GM19468 (cell line): ENCODE measurements around the gene MUC22.
"Not testable (repeated sequence)": the region's sequence is repeated elsewhere in the genome, so short reads cannot be mapped to it uniquely, and the experiment has no call there.

Source experiments
- ATAC-seq: cut with Tn5 transposase; IDR thresholded peaks from one replicate; pipeline ENCODE4 v1.9.1; 2021; ENCODE audit warnings: mild to moderate bottlenecking, moderate library complexity, moderate number of reproducible peaks; ENCODE audit not compliant: unreplicated experiment; ENCODE audit errors: extremely low read depth

Gene MUC22

GRCh38 chr6:30991891-30992290 lies 18.4 kb upstream of the MUC22 start:
- ATAC-seq: no peak

GRCh38 chr6:30997301-30997700 lies 13.0 kb upstream of the MUC22 start:
- ATAC-seq: no peak

- no peak for ATAC-seq
Observed at GRCh38 chr6:30998785-30999184, 11.5 kb upstream of the MUC22 start.

DNA sequence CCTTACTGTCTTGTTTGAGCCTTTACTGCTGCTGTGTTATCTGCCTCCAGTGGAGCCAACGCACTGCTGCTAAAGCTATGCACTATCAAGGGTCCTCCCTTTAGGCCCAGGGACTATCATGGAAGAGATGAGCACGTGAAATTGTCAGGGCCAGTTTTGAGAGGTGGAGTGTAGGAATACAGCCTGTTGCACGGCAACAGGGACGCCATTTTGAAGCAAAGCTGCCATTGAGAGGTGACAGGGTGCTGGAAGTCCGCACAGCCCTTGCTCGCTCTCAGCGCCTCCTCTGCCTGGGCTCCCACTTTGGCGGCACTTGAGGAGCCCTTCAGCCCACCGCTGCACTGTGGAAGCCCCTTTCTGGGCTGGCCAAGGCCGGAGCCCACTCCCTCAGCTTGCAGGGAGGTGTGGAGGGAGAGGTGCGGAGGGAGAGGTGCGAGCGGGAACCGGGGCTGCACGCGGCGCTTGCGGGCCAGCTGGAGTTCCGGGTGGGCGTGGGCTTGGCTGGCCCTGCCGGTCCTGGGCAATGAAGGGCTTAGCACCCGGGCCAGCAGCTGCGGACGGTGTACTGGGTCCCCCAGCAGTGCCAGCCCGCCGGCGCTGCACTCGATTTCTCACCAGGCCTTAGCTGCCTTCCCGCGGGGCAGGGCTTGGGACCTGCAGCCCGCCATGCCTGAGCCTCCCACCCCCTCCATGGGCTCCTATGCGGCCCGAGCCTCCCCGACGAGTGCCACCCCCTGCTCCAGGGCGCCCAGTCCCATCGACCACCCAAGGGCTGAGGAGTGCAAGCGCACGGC lies 10.0 kb upstream of the MUC22 start:
- not testable (repeated sequence) for ATAC-seq

GRCh38 chr6:31001281-31001888 lies 8.9 kb upstream of the MUC22 start:
- no peak for ATAC-seq

DNA sequence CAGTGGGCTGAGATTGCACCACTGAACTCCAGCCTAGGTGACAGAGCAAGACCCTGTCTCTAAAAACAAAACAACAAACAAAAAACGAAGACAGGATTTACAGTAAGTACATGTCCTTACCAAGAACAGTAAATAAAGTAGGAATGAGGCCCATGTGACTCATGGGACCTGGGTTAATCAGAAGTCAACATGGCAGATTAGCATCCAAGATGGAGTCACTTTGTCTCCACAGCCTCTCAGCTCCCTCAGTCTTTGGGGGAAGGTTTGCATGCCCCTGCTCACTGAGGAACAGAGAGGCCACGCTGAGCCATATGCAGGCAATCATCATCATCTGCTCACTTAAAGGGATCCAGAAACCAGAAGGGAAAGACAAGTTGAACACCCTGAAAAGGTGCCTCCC lies 7.8 kb upstream of the MUC22 start:
- no peak for ATAC-seq

- no peak for ATAC-seq
Observed at GRCh38 chr6:31004794-31005193, 5.5 kb upstream of the MUC22 start.

DNA sequence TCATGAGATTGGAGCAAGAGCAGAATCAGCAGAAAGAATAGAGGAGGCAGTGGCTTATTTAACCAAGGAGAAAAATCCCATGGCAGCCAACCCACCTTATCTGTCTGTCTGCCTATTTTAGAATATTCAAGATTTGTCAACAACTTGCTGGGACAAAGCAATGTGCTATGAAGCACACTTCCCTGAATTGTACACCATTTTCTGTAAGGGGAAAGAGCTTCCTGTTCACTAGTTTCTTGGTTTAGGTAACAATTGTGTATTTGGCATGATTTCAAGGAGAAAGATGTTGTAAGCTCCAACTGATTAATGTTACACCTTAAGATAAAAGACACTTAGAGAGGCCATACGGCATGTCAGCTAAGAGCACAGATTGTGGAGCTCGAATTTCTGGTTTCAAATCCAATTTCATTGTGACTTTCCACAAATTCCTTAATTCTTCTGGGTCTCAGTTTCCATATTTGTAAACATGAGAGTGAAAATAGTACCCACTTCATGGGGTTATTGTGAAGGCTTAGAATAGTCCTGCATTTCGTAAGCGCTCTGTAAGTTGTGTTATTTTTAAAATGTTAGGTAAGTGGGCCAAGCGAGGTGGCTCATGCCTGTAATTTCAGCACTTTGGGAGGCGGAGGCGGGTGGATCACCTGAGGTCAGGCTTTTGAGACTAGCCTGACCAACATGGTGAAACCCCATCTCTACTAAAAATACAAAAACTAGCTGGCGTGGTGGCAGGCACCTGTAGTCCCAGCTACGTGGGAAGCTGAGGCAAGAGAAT lies 4.8 kb upstream of the MUC22 start:
- no peak for ATAC-seq

DNA sequence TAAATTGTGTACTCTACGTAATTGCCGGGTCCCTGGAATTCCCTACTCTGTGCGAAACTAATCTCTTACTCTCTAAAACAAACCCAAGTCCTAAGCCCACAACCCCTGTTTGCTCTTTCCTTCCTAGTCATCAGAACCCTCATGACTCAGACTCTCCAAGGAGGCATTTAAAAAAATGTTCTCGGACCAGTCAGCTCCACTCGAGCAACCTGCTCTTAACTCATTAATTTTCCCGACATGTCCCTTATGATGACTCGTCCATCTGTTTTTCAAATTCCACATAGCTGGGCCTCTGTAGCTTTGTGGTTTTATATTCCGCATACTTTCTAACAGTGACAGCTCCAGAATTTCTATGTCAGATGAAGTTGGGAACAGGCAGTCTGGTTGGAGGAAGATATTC lies 2.6 kb upstream of the MUC22 start:
- ATAC-seq: no peak

GRCh38 chr6:31008165-31008564 lies 2.1 kb upstream of the MUC22 start:
- ATAC-seq: no peak

GRCh38 chr6:31009731-31010130 lies 543 bp upstream of the MUC22 start:
- no peak for ATAC-seq

DNA sequence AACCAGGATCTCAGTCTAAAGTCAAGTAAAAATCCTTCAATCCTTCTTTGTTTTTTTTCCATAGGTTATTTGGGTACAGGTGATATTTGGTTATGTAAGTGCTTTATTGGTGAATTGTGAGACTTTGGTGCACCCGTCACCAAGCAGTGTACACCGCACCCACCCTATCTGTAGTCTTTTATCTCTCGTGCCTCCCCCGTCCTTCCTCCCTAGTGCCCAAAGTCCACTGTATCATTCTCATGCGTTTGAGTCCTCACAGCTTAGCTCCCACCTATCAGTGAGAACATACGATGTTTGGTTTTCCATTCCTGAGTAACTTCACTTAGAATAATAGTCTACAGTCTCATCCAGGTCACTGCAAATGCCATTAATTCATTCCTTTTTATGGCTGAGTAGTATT lies 879 bp downstream of the MUC22 start:
- ATAC-seq: no peak

GRCh38 chr6:31016659-31017299 lies 6.5 kb downstream of the MUC22 start:
- no peak for ATAC-seq

DNA sequence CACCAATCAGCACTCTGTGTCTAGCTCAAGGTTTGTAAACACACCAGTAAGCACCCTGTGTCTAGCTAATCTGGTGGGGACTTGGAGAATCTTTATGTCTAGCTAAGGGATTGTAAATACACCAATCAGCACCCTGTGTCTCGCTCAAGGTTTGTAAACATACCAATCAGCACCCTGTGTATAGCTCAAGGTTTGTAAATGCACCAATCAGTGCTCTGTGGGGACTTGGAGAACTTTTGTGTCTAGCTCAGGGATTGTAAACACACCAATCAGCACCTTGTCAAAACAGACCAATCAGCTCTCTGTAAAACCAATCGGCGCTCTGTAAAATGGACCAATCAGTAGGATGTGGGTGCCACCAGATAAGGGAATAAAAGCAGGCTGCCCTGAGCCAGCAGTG lies 7.2 kb downstream of the MUC22 start:
- not testable (repeated sequence) for ATAC-seq

GRCh38 chr6:31020057-31020456 lies 9.8 kb downstream of the MUC22 start:
- ATAC-seq: no peak

- ATAC-seq: not testable (repeated sequence)
Observed at GRCh38 chr6:31020631-31021255, 10.5 kb downstream of the MUC22 start.

DNA sequence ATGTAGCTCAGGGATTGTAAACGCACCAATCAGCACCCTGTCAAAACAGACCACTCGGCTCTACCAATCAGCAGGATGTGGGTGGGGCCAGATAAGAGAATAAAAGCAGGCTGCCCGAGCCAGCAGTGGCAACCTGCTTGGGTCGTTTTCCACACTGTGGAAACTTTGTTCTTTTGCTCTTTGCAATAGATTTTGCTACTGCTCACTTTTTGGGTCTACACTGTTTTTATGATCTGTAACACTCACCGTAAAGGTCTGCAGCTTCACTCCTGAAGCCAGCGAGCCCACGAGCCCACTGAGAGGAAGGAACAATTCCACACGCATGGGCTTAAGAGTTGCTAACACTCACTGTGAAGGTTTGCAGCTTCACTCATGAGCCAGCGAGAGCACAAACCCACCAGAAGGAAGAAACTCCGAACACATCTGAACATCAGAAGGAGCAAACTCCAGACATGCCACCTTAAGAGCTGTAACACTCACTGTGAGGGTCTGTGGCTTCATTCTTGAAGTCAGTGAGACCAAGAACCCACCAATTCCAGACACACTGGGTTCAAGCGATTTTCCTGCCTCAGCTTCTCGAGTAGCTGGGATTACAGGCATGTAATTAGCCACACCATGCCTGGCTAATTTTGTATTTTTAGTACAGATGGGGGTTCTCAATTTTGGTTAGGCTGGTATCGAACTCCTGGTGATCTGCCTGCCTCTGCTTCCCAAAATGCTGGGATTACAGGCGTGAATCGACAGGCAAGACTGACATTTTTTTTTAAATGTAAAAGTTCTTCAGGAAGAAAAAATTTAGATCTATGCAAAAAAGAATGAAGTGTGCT lies 11.6 kb downstream of the MUC22 start:
- ATAC-seq: not testable (repeated sequence)

DNA sequence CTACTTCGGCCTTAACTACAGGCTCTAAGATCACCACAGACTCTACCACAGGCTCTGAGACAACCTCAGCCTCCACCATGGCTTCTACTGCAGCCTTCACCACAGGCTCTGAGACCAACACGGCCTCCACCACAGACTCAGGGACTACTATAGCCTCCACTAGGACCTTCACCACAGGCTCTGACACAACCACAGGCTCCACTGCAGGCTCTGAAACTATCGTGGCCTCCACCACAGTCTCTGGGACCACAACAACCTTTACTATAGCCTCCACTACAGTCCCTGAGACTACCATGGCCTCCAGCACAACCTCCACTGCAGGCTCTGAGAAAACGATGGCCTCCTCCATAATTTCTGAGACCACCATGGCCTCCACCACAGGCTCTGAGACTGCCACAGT lies 15.3 kb downstream of the MUC22 start:
- no peak for ATAC-seq

DNA sequence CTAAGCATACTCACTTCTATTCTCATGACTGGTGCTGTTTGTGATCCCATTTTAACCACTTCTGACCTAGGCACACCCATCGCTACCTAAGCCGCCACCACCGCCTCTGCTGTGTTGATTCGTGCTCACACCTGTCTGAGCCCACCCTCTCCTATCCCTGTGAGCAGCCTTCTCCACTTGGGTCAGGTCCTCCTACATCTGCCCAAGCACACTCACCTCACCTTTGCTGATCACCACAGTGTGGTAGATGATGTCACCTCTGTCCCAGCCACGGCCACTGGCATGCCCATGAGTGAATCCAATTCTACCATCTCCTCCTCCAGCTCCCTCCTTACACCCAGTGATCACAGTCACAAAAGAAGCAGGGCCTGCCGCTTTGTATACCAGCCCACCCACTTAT lies 20.8 kb downstream of the MUC22 start:
- no peak for ATAC-seq
